ENCODE data around the gene RNF4.
"Not testable (repeated sequence)": the region's sequence is repeated elsewhere in the genome, so short reads cannot be mapped to it uniquely, and the experiment has no call there.

The RNF4 gene

GRCh38 chr4:2461246-2461960 lies 7.5 kb upstream of the RNF4 start:
- Mint-ChIP-seq H3K36me3 (ENCODE audit: low read depth) (no peaks in the 10 kb centered on the region), H3K4me1 (ENCODE audit: low read depth) (peaks cover 7% of the 10 kb centered on the region), H3K9me3 (no peaks in the 10 kb centered on the region), H3K4me3 (peak overlapping the region; percentile 69), H3K27ac (no peak overlapping the region), H3K27me3 (peaks cover 7% of the 10 kb centered on the region)

GRCh38 chr4:2462218-2462991 lies 6.5 kb upstream of the RNF4 start:
- Mint-ChIP-seq H3K4me3 (peak overlapping the region; percentile 69), H3K27me3 (peaks cover 7% of the 10 kb centered on the region), H3K36me3 (ENCODE audit: low read depth) (no peaks in the 10 kb centered on the region), H3K4me1 (ENCODE audit: low read depth) (peaks cover 14% of the 10 kb centered on the region), H3K27ac (no peak overlapping the region), H3K9me3 (no peaks in the 10 kb centered on the region)

GRCh38 chr4:2462992-2463762 lies 5.7 kb upstream of the RNF4 start:
- Mint-ChIP-seq H3K4me3 (peak overlapping the region; percentile 61), H3K27me3 (peaks cover 7% of the 10 kb centered on the region), H3K9me3 (no peaks in the 10 kb centered on the region), H3K4me1 (ENCODE audit: low read depth) (peaks cover 22% of the 10 kb centered on the region), H3K36me3 (ENCODE audit: low read depth) (no peaks in the 10 kb centered on the region), H3K27ac (peak overlapping the region; percentile 23)

- Mint-ChIP-seq H3K9me3 (no peaks in the 10 kb centered on the region), H3K36me3 (ENCODE audit: low read depth) (peaks cover 7% of the 10 kb centered on the region), H3K4me1 (ENCODE audit: low read depth) (peaks cover 22% of the 10 kb centered on the region), H3K27ac (no peak overlapping the region), H3K27me3 (peaks cover 7% of the 10 kb centered on the region), H3K4me3 (no peak overlapping the region)
These were observed 3.9 kb upstream of the RNF4 start for GRCh38 chr4:2465032-2465431.

GRCh38 chr4:2465544-2465943 lies 3.4 kb upstream of the RNF4 start:
- H3K9me3 Mint-ChIP-seq = not testable (repeated sequence)

GRCh38 chr4:2469192-2469984 lies 482 bp downstream of the RNF4 start:
- H3K4me1 Mint-ChIP-seq (ENCODE audit: low read depth) = peaks cover 56% of the 10 kb centered on the region
- peaks cover 47% of the 10 kb centered on the region for H3K36me3 Mint-ChIP-seq (ENCODE audit: low read depth)

More at GRCh38 chr4:2465544-2465943, 3.4 kb upstream of the RNF4 start:
- H3K27ac Mint-ChIP-seq, H3K27me3 Mint-ChIP-seq, H3K4me3 Mint-ChIP-seq: not testable (repeated sequence)
- Mint-ChIP-seq H3K36me3 (ENCODE audit: low read depth) (peaks cover 13% of the 10 kb centered on the region), H3K4me1 (ENCODE audit: low read depth) (peaks cover 27% of the 10 kb centered on the region)

GRCh38 chr4:2470791-2471190 lies 1.9 kb downstream of the RNF4 start:
- Mint-ChIP-seq H3K4me1 (ENCODE audit: low read depth) (peaks cover 68% of the 10 kb centered on the region), H3K9me3 (no peaks in the 10 kb centered on the region), H3K36me3 (ENCODE audit: low read depth) (peaks cover 59% of the 10 kb centered on the region), H3K27me3 (no peaks in the 10 kb centered on the region), H3K4me3 (peak overlapping the region; percentile 92), H3K27ac (peak overlapping the region; percentile 92)

More at GRCh38 chr4:2469192-2469984, 482 bp downstream of the RNF4 start:
- Mint-ChIP-seq H3K9me3 (no peaks in the 10 kb centered on the region), H3K27me3 (no peaks in the 10 kb centered on the region), H3K4me3 (peak overlapping the region; percentile 92), H3K27ac (peak overlapping the region; percentile 92)

- Mint-ChIP-seq H3K4me1 (ENCODE audit: low read depth) (peaks cover 74% of the 10 kb centered on the region), H3K27ac (peak overlapping the region; percentile 92), H3K9me3 (no peaks in the 10 kb centered on the region), H3K27me3 (no peaks in the 10 kb centered on the region), H3K4me3 (peak overlapping the region; percentile 10), H3K36me3 (ENCODE audit: low read depth) (peaks cover 72% of the 10 kb centered on the region)
These were observed 3.3 kb downstream of the RNF4 start for GRCh38 chr4:2472187-2472586.

GRCh38 chr4:2478229-2478628 lies 9.3 kb downstream of the RNF4 start:
- Mint-ChIP-seq H3K27ac (no peak overlapping the region), H3K4me1 (ENCODE audit: low read depth) (peaks cover 92% of the 10 kb centered on the region), H3K4me3 (peak overlapping the region; percentile 31), H3K27me3 (no peaks in the 10 kb centered on the region), H3K9me3 (no peaks in the 10 kb centered on the region), H3K36me3 (ENCODE audit: low read depth) (peaks cover 73% of the 10 kb centered on the region)

GRCh38 chr4:2480649-2481048 lies 11.7 kb downstream of the RNF4 start:
- H3K27ac Mint-ChIP-seq = no peak overlapping the region
- H3K36me3 Mint-ChIP-seq (ENCODE audit: low read depth) = peaks cover 56% of the 10 kb centered on the region
- H3K27me3 Mint-ChIP-seq = no peaks in the 10 kb centered on the region
- H3K4me3 Mint-ChIP-seq = no peak overlapping the region
- H3K9me3 Mint-ChIP-seq = no peaks in the 10 kb centered on the region
- H3K4me1 Mint-ChIP-seq (ENCODE audit: low read depth) = peaks cover 91% of the 10 kb centered on the region

- Mint-ChIP-seq H3K27me3 (no peaks in the 10 kb centered on the region), H3K9me3 (no peaks in the 10 kb centered on the region), H3K4me1 (ENCODE audit: low read depth) (peaks cover 93% of the 10 kb centered on the region), H3K36me3 (ENCODE audit: low read depth) (peaks cover 49% of the 10 kb centered on the region), H3K4me3 (no peak overlapping the region), H3K27ac (peak overlapping the region; percentile 63)
These were observed 13.3 kb downstream of the RNF4 start for GRCh38 chr4:2482192-2482591.

- Mint-ChIP-seq H3K36me3 (ENCODE audit: low read depth) (peaks cover 46% of the 10 kb centered on the region), H3K9me3 (no peaks in the 10 kb centered on the region), H3K27me3 (no peaks in the 10 kb centered on the region), H3K27ac (peak overlapping the region; percentile 63), H3K4me3 (peak overlapping the region; percentile 24), H3K4me1 (ENCODE audit: low read depth) (peaks cover 93% of the 10 kb centered on the region)
These were observed 13.8 kb downstream of the RNF4 start for GRCh38 chr4:2482693-2483092.

- no peaks in the 10 kb centered on the region for H3K27me3 Mint-ChIP-seq
- peaks cover 93% of the 10 kb centered on the region for H3K4me1 Mint-ChIP-seq (ENCODE audit: low read depth)
- H3K4me3 Mint-ChIP-seq = no peak overlapping the region
- H3K36me3 Mint-ChIP-seq (ENCODE audit: low read depth) = peaks cover 45% of the 10 kb centered on the region
- H3K27ac Mint-ChIP-seq = peak overlapping the region; percentile 63
- no peaks in the 10 kb centered on the region for H3K9me3 Mint-ChIP-seq
These were observed 14.3 kb downstream of the RNF4 start for GRCh38 chr4:2483237-2483636.

GRCh38 chr4:2484185-2484584 lies 15.3 kb downstream of the RNF4 start:
- Mint-ChIP-seq H3K27ac (peak overlapping the region; percentile 28), H3K4me3 (peak overlapping the region; percentile 15), H3K36me3 (ENCODE audit: low read depth) (peaks cover 38% of the 10 kb centered on the region), H3K27me3 (no peaks in the 10 kb centered on the region), H3K9me3 (no peaks in the 10 kb centered on the region), H3K4me1 (ENCODE audit: low read depth) (peaks cover 86% of the 10 kb centered on the region)

Measured in stimulated activated naive CD8-positive, alpha-beta T cell treated with anti-CD3 and anti-CD28 coated beads, Interleukin-15, Interleukin-2, amounts not matched to agents 100 ng/mL and 50 ng/mL, for 24 hours (primary cell).